Keratinocyte (primary cell): ENCODE data around the gene AIRE. TPM values are rescaled to one million over a fixed set of nuclear protein-coding genes. Genes with fewer than 3 reads are reported as not detected.

ENCODE experiments used
- DNase-seq: peaks from one replicate; pipeline ENCODE4 v3.0.0-alpha.2; 2011; ENCODE audit warnings: low read depth, missing footprints, low spot score
- FAIRE-seq: peaks from 2 replicates; lab custom pipeline; 2011; peaks lifted over from hg19 to GRCh38; lab: Jason Lieb, UNC
- H2AFZ ChIP-seq: 2 replicates; pipeline ENCODE4 v1.6.0; 2012; ENCODE audit warnings: low read length, control low read depth, inconsistent platforms; ENCODE audit not compliant: control insufficient read depth
- H3K27ac ChIP-seq: 2 replicates; pipeline ENCODE4 v1.5.1; 2011; ENCODE audit warnings: low read length; ENCODE audit not compliant: control insufficient read depth, insufficient read depth
- H3K27me3 ChIP-seq: 3 replicates; pipeline ENCODE4 v1.6.0; 2011; ENCODE audit warnings: low read length; ENCODE audit not compliant: control insufficient read depth, insufficient read depth; ENCODE audit errors: extremely low read depth
- H3K36me3 ChIP-seq, 2 experiments: 2 replicates in 1 of 2; 3 replicates in 1 of 2; pipeline ENCODE4 v1.5.1; 2011; ENCODE audit warnings: low read length in 2 of 2, mild to moderate bottlenecking in 1 of 2; ENCODE audit not compliant: control insufficient read depth in 2 of 2, insufficient read depth in 2 of 2; ENCODE audit errors: extremely low read depth in 1 of 2
- H3K4me1 ChIP-seq: 3 replicates; pipeline ENCODE4 v1.5.1; 2011; ENCODE audit warnings: low read length; ENCODE audit not compliant: control insufficient read depth, insufficient read depth; ENCODE audit errors: extremely low read depth
- H3K4me2 ChIP-seq: 3 replicates; pipeline ENCODE4 v1.6.0; 2011; ENCODE audit warnings: low read depth, low read length; ENCODE audit not compliant: control insufficient read depth, insufficient read depth; ENCODE audit errors: extremely low read depth
- H3K4me3 ChIP-seq, 3 experiments: fragments of 200-600 bp in 1 of 3; sonication (generic) in 1 of 3; 2 replicates in 2 of 3; 3 replicates in 1 of 3; pipeline ENCODE4 v1.5.1; 2011 to 2016; ENCODE audit warnings: low read length in 3 of 3, mild to moderate bottlenecking in 3 of 3, control low read depth in 2 of 3, inconsistent platforms in 1 of 3, low read depth in 1 of 3, mixed read lengths in 1 of 3, mixed run types in 1 of 3, moderate library complexity in 1 of 3; ENCODE audit not compliant: control insufficient read depth in 2 of 3, insufficient read depth in 2 of 3; ENCODE audit errors: extremely low read depth in 1 of 3
- H3K79me2 ChIP-seq: 2 replicates; pipeline ENCODE4 v1.6.0; 2012; ENCODE audit warnings: low read length; ENCODE audit not compliant: control insufficient read depth, insufficient read depth
- H3K9ac ChIP-seq: 3 replicates; pipeline ENCODE4 v1.6.0; 2011; ENCODE audit warnings: low read length; ENCODE audit not compliant: control insufficient read depth, insufficient read depth; ENCODE audit errors: extremely low read depth
- H3K9me1 ChIP-seq: 3 replicates; pipeline ENCODE4 v1.6.0; 2011; ENCODE audit warnings: low read length; ENCODE audit not compliant: control insufficient read depth, insufficient read depth; ENCODE audit errors: extremely low read depth
- H3K9me3 ChIP-seq: 2 replicates; pipeline ENCODE4 v1.5.1; 2012; ENCODE audit warnings: low read depth, low read length; ENCODE audit not compliant: control insufficient read depth
- H4K20me1 ChIP-seq: 3 replicates; pipeline ENCODE4 v1.6.0; 2011; ENCODE audit warnings: low read length; ENCODE audit not compliant: control insufficient read depth, insufficient read depth; ENCODE audit errors: extremely low read depth
- EZH2 ChIP-seq: IDR thresholded peaks from one replicate; pipeline ENCODE4 v1.6.1; 2012; ENCODE audit warnings: inconsistent platforms, mild to moderate bottlenecking, low read length, moderate library complexity
- dilution Hi-C: fragments of 300-500 bp; cut with MboI; formaldehyde crosslinking; loops from one replicate; pipeline ENCODE4 v1.7.0; 2020; ENCODE audit warnings: low sequenced_read_pairs; ENCODE audit not compliant: extremely low pct_ligation_motif_present
- polyA plus RNA-seq, 5 experiments: library from polyadenylated mRNA; depleted of rRNA in 3 of 5; stranded (reverse) in 3 of 5; stranded (forward) in 1 of 5; unstranded in 1 of 5; fragments of >200 nt; gene quantifications; 1 replicate in 1 of 5; 2 replicates in 3 of 5; 3 replicates in 1 of 5; pipeline versions ENCODE4 v1.2.1 to v1.2.3, GENCODE V29; 2011 to 2012; ENCODE audit warnings: missing spikeins in 2 of 5, low read depth in 1 of 5, low replicate concordance in 1 of 5
- TF ChIP-seq, protein P1 (sequence below), 3 experiments: IDR thresholded peaks in 1 of 3; conservative IDR thresholded peaks in 1 of 3; optimal IDR thresholded peaks in 1 of 3; 2 replicates in 2 of 3; 3 replicates in 1 of 3; pipeline versions ENCODE3 to v1.5.1; 2011; ENCODE audit warnings: low read length in 3 of 3, mild to moderate bottlenecking in 3 of 3, moderate library complexity in 2 of 3, control low read depth in 1 of 3, inconsistent platforms in 1 of 3; ENCODE audit not compliant: insufficient read depth in 2 of 3; ENCODE audit errors: extremely low read depth in 1 of 3

The AIRE gene
- polyA plus RNA-seq, 1 donor (not counting 4 experiments of a cell fraction or from before 2014, with no cell fraction given) = not detected

DNA sequence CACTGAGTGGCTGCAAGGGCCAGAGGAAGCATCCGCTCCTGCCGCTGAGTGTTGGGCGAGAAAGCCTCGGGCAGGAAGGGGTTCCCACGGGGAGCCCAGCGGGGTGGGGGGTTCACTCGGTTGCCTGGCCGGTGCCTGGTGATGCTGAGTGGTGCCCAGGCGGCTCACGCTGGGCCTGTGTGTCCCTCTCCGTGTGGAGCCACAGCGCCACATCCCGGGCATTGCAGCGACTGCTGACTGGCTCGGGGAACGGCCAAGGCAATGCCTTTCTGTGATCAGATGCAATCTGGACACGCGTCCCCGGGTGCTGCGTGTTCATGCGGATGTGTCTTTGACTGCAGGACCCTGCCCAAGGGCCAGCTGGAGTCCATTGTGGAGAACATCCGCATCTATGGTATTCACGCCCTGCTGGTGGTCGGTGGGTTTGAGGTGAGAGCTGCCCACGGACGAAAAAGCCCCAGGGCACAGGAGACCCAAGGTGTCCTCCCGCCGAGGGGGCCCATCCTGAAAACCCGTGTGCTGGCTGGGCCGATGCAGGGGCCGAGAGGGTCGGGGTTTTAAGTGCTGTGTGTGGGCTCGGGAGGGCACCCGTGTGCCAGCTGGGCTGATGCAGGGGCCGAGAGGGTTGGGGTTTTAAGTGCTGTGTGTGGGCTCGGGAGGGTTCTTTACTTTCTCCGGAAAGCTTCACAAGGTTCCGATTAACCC lies 37.1 kb downstream of the AIRE start:
- Histone ChIP-seq H3K27me3 (no peaks in the 10 kb centered on the region), H2AFZ (no peak overlapping the region), H3K27ac (no peak overlapping the region), H4K20me1 (no peaks in the 10 kb centered on the region), H3K79me2 (no peaks in the 10 kb centered on the region), H3K4me1 (no peaks in the 10 kb centered on the region), H3K36me3 (peaks cover 16 to 39% of the 10 kb centered on the region in 2 experiments), H3K9me3 (no peaks in the 10 kb centered on the region), H3K9me1 (no peaks in the 10 kb centered on the region), H3K4me2 (no peak overlapping the region), H3K4me3 (no peak overlapping the region), H3K9ac (no peak overlapping the region)
- TF ChIP-seq EZH2 = no peak
- TF ChIP-seq, protein P1, sequence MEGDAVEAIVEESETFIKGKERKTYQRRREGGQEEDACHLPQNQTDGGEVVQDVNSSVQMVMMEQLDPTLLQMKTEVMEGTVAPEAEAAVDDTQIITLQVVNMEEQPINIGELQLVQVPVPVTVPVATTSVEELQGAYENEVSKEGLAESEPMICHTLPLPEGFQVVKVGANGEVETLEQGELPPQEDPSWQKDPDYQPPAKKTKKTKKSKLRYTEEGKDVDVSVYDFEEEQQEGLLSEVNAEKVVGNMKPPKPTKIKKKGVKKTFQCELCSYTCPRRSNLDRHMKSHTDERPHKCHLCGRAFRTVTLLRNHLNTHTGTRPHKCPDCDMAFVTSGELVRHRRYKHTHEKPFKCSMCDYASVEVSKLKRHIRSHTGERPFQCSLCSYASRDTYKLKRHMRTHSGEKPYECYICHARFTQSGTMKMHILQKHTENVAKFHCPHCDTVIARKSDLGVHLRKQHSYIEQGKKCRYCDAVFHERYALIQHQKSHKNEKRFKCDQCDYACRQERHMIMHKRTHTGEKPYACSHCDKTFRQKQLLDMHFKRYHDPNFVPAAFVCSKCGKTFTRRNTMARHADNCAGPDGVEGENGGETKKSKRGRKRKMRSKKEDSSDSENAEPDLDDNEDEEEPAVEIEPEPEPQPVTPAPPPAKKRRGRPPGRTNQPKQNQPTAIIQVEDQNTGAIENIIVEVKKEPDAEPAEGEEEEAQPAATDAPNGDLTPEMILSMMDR (optimal IDR thresholded peaks at IDR 0.05 in 1 of 3, IDR thresholded peaks at IDR 0.05 in 1 of 3, conservative IDR thresholded peaks at IDR 0.05 in 1 of 3; ENCODE audit: extremely low read depth in 1 of 3, insufficient read depth in 2 of 3, low read length in 3 of 3) = no peak
- dilution Hi-C loops = no loop called here
- FAIRE-seq (no peak), DNase-seq (no peak)

DNA sequence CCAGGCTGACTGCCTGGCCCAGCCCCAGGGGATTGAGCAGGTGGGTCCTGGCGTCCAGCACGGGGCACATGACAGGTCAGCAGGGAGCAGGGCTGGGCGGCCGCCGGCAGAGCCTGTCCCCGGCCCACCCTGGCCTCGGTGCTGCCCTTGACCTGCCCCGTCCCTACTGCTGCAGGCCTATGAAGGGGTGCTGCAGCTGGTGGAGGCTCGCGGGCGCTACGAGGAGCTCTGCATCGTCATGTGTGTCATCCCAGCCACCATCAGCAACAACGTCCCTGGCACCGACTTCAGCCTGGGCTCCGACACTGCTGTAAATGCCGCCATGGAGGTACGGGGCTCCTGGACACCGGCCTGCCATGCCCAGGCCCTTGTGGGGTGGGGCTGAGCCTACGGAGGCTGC lies 37.9 kb downstream of the AIRE start:
- Histone ChIP-seq H3K9me1 (no peaks in the 10 kb centered on the region), H3K9me3 (no peaks in the 10 kb centered on the region), H2AFZ (no peak overlapping the region), H3K4me3 (no peak overlapping the region), H3K79me2 (no peaks in the 10 kb centered on the region), H3K27me3 (no peaks in the 10 kb centered on the region), H3K27ac (no peak overlapping the region), H3K4me1 (no peaks in the 10 kb centered on the region), H3K36me3 (peaks cover 16 to 37% of the 10 kb centered on the region in 2 experiments), H3K9ac (no peak overlapping the region), H3K4me2 (no peak overlapping the region), H4K20me1 (no peaks in the 10 kb centered on the region)
- TF ChIP-seq, protein P1 (optimal IDR thresholded peaks at IDR 0.05 in 1 of 3, IDR thresholded peaks at IDR 0.05 in 1 of 3, conservative IDR thresholded peaks at IDR 0.05 in 1 of 3; ENCODE audit: extremely low read depth in 1 of 3, insufficient read depth in 2 of 3, low read length in 3 of 3) = no peak
- TF ChIP-seq EZH2 = no peak
- FAIRE-seq (no peak), DNase-seq (no peak)
- dilution Hi-C loops = no loop called here
